Measurements from ENCODE around the gene VPS33A.

- no peak for TF ChIP-seq CTCF (conservative IDR thresholded peaks at IDR 0.05 in 1 of 2, IDR thresholded peaks at IDR 0.05 in 1 of 2; ENCODE audit: extremely low read depth in 1 of 2, insufficient read depth in 1 of 2, low read depth in 1 of 2, low read length in 2 of 2)
- no peak for TF ChIP-seq EZH2 (IDR thresholded peaks at IDR 0.05; ENCODE audit: borderline replicate concordance, low read length)
Measured at GRCh38 chr12:122291431-122291830, 25.1 kb upstream of the VPS33A start.
